ENCODE measurements around the gene PCNP. TPM values are rescaled to one million over a fixed set of nuclear protein-coding genes. Genes with fewer than 3 reads are reported as not detected.

The PCNP gene
- total and polyA plus RNA-seq, 7 donors = 77.8 to 133 (median 105) TPM

Other genes starting within 250 kb of the PCNP start
- 1 to 10 TPM; 7.7 to 8.7 (median 8.2) TPM for gene SENP7, start 61.0 kb upstream of the PCNP start, total RNA-seq
- gene SENP7, start 61.0 kb upstream of the PCNP start, polyA plus RNA-seq = 1 to 10 TPM; 4.2 to 4.7 (median 4.4) TPM
- 10 to 100 TPM; 23.4 to 34.6 (median 26.8) TPM for gene TRMT10C, start 12.3 kb upstream of the PCNP start, total RNA-seq
- 10 to 100 TPM; 27.8 to 64.0 (median 50.9) TPM for gene TRMT10C, start 12.3 kb upstream of the PCNP start, polyA plus RNA-seq
- 10 to 100 TPM; 10.3 to 12.6 (median 11.6) TPM for gene ZBTB11, start 103.0 kb downstream of the PCNP start, total RNA-seq
- 1 to 10 TPM; 5.5 to 9.8 (median 5.9) TPM for gene ZBTB11, start 103.0 kb downstream of the PCNP start, polyA plus RNA-seq
- gene RPL24, start 112.5 kb downstream of the PCNP start, total RNA-seq = 100 to 1,000 TPM; 744 to 950 (median 822) TPM
- gene RPL24, start 112.5 kb downstream of the PCNP start, polyA plus RNA-seq = 1,000 to 10,000 TPM; 1,534 to 1,772 (median 1,709) TPM
- gene CEP97, start 150.4 kb downstream of the PCNP start, total RNA-seq = 10 to 100 TPM in 1 of 4 donors, 1 to 10 TPM in 3; 5.9 to 12.5 (median 7.9) TPM
- gene CEP97, start 150.4 kb downstream of the PCNP start, polyA plus RNA-seq = 1 to 10 TPM; 1.6 to 6.3 (median 1.9) TPM
- 10 to 100 TPM; 37.4 to 59.3 (median 45.6) TPM for gene NXPE3, start 205.0 kb downstream of the PCNP start, total RNA-seq
- 10 to 100 TPM; 10.8 to 67.7 (median 17.5) TPM for gene NXPE3, start 205.0 kb downstream of the PCNP start, polyA plus RNA-seq

Data from psoas muscle (tissue), 7 donors.